HG03097 (cell line): Measurements from ENCODE around the gene UCK2.
A peak's percentile ranks its signal among the peaks of the same experiment; 100 is the strongest.
"Not testable (repeated sequence)": the region's sequence is repeated elsewhere in the genome, so short reads cannot be mapped to it uniquely, and the experiment has no call there.

Experiments used
- ATAC-seq: cut with Tn5 transposase; IDR thresholded peaks from one replicate; pipeline ENCODE4 v1.9.1; 2021; ENCODE audit not compliant: unreplicated experiment, low FRiP score

The UCK2 gene

DNA sequence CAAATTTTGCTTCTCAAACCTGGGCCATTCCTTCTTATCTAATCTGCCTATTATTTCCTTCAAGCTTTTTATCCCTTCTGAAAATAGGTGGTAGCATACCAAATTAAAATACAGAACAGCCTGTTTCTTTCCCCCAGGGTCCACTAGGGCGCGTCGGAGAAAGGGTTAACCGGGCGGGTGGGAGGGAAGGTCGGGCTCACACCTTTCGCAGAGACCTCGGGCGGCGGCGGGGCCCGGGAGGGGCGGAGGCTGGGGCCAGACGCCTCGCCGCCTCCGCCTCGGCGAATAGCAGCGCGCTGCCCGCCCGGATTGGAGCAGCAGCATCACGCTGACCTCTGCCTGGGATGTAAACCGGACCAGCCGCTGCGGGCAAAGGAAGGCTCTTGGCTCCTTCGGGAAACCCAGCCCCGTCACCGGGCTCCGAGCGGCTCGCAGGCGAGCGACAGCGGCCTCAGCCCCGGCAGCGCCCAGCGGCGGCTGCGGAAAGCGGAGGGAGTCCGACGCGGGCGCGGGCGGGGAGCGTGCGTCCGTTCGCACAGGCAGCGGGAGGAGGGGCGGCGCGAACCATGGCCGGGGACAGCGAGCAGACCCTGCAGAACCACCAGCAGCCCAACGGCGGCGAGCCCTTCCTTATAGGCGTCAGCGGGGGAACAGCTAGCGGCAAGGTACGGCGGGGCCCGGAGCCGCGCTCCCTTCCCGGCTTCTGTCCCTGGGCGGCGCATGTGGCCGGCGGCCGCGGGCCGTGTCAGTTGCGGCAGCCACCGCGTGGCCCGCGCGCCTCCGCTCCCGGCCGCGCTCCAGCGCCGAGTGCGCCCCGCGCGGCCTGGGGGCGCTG, at the start of gene UCK2:
TSS of gene UCK2 (plus strand) at position 347 of the 835 bp plus-strand sequence. CDS start at position 567, 220 bp downstream.
- ATAC-seq: peak; percentile 61

DNA sequence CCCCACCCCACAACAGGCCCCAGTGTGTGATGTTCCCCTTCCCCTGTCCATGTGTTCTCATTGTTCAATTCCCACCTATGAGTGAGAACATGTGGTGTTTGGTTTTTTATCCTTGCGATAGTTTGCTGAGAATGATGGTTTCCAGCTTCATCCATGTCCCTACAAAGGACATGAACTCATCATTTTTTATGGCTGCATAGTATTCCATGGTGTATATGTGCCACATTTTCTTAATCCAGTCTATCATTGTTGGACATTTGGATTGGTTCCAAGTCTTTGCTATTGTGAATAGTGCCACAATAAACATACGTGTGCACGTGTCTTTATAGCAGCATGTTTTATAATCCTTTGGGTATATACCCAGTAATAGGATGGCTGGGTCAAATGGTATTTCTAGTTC, 49.2 kb upstream of the UCK2 start:
- not testable (repeated sequence) for ATAC-seq

DNA sequence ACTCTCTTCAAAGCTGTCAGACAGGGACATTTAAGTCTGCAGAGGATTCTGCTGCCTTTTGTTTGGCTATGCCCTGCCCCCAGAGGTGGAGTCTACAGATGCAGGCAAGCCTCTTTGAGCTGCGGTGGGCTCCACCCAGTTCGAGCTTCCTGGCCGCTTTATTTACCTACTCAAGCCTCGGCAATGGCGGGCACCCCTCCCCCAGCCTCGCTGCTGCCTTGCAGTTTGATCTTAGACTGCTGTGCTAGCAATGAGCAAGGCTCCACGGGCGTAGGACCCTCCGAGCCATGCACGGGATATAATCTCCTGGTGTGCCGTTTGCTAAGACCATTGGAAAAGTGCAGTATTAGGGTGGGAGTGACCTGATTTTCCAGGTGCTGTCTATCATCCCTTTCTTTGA, 43.9 kb upstream of the UCK2 start:
- ATAC-seq: not testable (repeated sequence)

DNA sequence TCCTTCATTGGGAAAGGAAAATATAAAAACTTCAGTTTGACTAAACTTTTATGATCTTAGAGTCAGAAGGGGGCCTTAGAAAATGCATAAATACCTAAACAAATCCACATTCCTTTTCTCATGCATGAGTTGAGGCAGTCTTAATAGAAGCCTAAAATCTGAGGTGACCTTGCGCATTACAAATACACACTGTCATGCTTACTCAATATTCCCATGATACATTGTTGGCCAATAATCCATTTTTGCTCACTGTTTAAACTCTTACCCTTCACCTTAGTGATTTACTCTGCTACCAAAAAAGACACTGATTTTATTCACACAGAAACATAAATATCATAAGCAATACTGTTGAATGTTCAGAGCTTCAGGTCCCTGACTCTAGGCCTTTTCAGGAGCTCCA, 39.7 kb upstream of the UCK2 start:
- ATAC-seq: no peak

DNA sequence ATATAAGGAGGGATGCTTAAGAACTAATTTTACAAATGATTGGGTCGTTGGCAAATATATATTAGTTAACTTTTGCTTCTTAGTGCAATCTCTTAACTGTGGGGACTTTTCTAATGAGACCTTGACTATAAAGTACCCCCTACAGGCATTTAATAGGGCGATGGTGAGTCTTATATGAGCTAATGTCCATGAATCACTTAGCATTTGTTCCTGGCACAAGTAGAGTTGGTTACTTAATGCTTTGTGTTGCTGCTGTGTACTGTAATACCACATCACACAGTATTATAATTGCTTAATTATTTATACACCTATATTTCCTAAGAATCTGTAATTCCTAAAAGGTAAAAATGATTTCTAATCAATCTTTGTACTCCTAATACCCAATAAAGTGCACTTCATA, 33.5 kb upstream of the UCK2 start:
- ATAC-seq: no peak

DNA sequence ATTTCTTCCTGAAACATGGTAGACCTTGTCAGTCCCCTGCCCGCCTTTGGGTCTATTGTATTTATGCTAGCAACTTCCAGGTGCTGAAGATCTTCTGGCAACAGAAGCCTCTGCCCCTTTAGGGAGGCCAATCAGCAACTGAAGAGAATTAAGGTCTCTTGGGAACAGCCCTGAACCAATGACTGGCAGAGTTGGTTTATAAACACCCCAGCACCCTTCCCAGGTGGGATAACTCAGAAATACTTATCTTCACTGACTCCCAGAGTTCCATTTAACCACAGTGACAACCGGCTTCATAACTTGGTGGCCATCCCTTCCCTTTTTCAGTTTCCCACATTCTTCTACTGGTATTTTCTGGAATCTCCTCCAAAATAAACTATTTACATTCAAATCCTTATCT, 31.5 kb upstream of the UCK2 start:
- no peak for ATAC-seq

DNA sequence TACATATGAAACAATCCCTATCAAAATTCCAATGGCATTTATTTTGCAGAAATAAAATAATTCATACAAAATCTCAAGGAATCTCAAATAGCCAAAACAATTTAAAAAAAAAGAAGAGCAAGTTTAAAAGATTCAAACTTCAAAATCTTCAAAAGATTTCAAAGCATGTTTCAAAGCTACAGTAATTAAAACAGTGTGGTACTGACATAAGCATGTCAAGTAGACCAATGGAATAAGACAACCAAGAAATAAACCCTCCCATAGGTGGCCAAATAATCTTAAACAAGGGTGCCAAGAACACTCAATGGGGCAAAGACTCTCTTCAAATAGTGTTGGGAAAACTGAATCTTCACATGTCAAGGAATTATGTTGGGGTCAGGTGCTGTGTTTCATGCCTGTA, 28.0 kb upstream of the UCK2 start:
- ATAC-seq: no peak

DNA sequence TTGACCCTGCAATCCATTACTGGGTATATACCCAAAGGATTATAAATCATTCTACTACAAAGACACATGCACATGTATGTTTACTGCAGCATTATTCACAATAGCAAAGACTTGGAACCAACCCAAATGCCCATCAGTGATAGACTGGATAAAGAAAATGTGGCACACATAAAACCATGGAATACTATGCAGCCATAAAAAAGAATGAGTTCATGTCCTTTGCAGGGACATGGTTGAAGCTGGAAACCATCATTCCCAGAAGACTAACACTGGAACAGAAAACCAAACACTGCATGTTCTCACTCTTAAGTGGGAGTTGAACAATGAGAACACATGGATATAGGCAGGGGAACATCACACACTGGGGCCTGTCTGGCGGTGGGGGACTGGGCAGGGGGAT, 22.9 kb upstream of the UCK2 start:
- ATAC-seq: not testable (repeated sequence)

DNA sequence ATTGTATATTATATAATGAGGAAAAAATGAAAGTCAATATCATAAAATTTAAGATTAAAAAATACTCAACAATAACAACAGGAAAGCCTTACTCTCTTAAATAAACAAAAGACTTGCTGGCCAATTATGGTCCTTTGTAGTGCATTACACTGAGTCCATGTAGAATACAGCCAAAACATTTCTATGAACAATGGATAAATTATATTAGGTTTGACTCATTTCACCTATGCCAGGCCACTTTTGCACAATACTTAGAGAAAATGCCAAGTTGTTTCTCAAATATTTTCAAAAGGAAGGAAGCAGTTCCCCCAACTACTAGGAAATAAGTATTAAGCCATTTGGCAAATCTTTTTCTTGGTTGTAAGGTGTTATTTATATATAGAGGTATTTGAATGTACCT, 19.8 kb upstream of the UCK2 start:
- ATAC-seq: no peak

DNA sequence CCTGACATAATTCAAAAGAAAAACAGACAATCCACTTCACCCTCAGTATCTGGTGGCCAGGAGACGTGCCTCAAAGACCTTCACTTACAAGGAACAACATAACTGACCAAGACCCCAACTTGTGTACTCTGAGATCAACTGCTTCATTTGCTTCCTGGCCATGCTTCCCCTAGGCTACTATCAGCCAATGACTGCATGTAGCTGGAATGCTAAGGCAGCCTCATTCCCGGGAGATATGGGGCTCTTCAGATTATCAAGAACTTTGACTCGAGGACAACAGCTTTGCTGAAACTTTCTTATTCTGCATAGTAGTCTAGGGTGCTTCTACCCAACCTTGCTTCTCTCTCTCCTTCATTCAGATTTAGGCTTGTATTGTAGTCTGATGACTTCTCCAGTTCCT, 11.7 kb upstream of the UCK2 start:
- ATAC-seq: no peak

DNA sequence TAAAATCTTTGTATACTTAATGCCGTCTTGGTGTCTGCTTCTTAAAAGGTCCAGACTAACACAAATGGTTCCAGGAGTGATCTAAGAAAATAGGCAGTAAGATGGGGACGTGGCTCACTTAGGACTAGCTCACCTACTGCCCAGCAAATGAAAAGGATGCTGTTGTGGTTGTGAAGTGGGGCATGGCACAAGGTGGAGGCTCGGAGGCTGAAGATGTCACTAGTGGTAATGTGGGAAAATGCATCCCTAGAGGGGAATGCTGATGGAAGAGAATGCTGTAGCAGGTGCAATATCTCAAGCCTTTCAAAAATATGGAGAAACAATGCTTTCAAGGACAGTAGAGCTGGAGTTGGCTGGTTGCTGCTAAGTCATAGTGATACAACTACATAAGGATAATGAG, 11.3 kb upstream of the UCK2 start:
- no peak for ATAC-seq

DNA sequence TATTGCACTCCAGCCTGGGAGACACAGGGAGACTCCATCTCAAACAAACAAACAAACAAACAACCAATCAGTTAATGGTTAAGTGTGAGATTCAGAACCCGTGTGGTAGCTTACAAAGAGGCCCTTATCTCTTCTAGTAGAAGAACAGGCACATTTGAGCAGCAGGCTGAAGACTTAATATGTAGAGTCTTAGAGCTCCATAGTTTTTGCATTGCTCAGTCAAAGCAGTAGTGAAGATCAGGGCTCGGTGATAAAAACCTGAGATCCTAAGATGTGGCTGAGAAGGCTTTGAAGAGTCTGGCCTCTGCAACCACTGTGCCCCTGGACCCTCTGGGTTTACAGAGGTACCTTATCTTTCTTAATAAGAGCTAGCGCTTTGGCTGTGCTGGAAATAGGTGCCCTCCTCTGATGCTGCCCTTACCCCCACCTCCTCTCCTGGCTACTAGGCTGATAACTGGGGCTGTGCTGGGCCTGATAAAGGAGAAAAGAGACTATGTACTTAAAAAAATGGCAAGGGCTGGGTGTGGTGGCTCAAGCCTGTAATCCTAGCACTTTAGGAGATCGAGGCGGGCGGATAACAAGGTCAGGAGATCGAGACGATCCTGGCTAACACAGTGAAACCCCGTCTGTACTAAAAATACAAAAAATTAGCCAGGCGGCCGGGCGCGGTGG, 10.5 kb upstream of the UCK2 start:
- no peak for ATAC-seq

DNA sequence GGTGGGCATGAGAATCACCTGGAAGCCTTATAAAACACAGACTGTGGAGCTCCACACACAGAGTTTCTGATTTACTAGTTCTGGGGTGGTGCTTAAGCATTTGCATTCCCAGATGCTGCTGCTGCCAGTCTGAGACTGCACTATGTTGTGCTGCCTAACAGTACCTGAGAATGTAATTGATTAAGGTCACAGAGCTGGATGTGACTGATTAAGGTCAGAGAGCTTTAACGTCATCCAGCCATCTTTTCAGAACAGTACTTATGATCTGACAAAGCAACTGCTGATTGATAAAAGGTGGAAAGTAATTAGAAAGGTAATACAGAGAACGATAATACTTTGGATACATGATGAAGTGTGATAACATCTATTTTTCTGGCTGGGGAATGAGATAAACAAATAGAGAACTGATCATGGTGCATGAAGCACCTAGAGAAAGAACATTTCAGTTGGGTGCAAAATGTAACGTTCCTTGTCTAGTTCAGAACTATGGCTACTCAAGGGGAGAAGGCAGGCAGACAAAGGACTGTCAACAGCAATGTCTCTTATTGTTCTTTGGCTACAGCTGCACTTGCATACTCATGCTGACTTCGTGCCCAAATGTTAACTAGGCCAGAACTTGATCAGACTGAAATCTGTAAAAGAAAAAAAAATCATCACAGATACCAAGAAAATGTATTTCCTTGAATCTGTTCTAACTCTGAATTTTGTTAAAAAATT, 3.7 kb upstream of the UCK2 start:
- no peak for ATAC-seq

DNA sequence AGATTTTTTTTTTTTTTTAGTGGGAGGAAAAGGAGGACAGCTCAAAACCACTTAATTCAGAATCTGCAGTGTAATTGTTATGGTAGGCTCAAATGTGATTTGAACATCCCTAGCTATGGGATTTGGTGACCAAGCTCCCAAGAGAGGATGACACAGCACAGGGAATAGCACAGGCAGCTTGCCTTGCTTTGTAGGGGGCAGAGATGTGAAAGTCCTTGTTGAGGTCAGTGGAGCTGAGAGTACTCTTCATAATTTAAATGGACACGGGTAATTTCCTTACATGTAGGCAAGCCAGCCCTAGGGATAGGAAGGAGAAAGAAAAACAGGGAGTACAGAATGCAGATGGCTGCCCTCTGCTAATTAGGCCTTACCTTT, 3.2 kb upstream of the UCK2 start:
- ATAC-seq: no peak

DNA sequence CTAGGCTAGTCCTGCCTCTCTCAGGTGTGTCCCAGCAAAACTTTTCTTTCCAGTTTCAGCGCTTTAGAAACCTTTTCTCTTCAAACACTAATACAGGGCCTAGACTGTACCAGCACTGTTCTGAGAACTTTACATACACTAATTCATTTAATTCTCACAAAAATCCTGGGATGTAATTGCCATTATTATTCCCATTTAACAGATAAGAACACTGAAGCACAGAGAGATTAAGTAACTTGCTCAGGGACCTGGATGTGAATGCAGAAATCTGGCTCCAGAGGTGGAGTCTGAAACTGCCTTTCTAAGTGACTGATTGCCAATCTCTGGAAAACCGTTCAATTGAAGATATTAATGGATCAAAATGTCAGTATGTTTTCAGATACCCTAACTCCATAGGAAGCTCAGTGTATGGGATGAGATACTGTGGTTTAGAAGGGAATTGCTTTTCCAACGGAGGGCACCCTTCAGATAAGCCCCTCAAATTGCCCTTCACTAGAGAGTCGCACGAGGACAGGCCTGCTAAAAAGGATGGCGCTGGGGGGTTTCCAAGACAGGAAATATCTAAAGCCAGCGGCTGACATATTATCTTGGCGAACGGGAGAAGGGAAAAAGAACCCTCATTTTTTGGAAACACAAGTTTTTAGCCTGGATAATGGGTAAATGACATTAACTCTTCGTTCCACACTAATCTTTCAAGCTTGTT, 698 bp upstream of the UCK2 start:
- no peak for ATAC-seq

DNA sequence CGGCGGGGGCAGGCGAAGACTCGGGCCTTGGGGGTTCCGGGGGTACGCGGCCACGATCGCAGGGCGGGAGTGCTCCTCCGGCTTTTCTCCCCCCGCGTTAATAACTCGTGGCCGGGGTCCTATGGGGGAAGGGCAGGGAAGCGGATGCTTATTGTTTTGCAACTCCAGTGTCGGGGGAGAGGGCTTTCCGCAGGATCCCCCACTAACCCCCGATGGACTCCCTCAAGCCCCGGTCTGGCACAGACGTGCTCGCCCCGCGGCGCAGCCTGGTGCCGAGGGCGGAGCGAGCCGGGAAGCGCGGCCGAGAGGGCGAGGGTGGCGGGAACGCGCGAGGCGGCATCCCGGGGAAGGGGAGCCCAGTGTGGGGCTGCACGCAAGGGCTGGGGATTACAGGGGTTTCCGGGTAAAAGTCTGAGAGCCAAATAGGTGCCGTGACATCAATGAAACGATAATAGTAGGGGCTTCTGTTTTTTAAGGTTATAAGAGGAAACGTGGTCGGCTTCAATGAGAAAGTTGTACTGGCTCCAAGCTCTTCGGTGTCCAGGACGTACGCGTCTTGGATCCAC, 772 bp downstream of the UCK2 start:
- ATAC-seq: peak; percentile 17

DNA sequence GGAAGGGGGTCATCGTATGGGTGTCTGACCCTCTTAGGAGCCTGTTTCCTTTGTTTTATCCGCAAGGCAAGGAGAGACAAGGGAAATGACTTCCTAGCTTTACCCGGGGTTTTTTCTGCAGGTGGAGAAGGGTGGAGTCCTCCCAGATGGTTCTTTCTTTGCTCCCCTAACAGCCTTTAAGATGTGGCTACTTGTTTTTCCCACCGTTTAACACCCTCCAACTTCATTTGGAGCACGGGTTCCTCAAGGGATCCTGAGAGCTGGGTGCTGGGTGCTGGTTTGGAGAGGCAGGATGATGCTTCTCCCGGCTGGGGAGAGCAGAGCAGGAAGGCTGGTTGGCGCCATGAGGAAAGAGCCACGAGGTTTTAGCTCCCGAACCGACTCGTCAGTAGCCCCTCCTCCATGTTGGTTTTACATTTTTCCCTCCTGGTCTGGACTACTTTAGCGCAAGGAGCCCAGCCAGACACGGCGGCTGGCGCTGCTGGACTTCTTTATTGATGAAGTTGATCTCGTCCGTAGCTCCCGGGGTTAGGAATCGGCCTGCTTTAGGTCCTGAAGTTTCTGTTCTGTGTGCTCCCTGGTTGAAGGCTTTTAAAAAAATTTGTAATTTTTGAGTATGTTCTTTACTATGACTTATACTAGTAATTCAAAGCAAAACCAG, 1.4 kb downstream of the UCK2 start:
- ATAC-seq: no peak

DNA sequence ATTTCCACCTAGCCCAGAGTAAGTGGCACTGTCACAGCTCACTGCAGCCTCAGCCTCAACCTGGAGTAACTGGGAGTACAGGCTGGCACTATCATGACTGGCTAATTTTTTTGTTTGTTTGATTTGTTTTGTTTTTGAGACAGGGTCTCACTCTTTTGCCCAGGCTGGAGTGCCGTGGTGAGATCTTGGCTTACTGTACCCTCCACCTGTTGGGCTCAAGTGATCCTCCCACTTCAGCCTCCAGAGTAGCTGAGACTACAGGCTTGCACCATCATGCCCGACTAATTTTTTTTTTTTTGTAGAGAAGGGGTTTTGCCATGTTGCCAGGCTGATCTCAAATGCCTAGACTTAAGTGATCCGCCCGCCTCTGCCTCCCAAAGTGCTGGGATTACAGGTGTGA, 2.5 kb downstream of the UCK2 start:
- ATAC-seq: no peak

DNA sequence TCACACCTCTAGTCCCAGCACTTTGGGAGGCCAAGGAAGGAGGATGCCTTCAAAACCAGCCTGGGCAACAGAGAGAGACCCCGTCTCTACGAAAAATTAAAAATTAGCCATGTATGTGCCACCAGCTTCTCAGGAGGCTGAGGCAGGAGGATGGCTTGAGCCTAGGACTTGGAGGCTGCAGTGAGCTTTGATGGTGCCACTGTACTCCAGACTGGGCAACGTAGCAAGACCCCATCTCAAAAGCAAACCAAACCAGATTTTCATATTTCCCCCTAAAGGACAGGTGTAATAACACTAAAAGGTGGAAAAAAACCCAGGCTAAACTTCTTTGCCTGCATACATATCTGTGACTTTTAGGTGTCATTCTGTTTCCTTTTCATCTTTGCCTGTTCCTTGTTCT, 3.7 kb downstream of the UCK2 start:
- no peak for ATAC-seq

DNA sequence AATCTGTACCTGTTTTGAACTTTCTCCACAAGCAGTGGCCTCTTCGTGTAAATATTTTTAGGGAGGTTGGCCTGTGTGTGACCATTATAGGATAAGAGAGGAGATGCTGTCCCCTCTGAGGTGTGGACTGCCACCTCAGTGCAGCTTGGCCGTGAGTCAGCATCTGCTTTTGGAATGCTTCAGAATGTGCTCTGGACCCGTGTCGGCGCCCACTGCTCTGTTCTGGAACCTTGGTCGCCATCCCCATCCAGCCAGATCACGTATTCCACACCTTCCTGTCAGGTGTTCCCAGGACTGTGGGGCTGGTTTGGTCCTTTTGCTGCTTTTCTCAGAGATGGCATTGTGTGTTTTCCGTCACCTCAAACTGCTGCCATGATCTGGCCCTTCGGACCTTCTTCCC, 5.5 kb downstream of the UCK2 start:
- ATAC-seq: no peak
